T-helper 2 cell treated with Interferon-gamma antibody and Interleukin-4, amounts not matched to agents 100 ng/mL and 5 ng/mL, for 36 hours (primary cell): Measurements from ENCODE around the gene EFCAB11. TPM values are rescaled to one million over a fixed set of nuclear protein-coding genes. Genes with fewer than 3 reads are reported as not detected.
"Not testable (repeated sequence)": the region's sequence is repeated elsewhere in the genome, so short reads cannot be mapped to it uniquely, and the experiment has no call there.

Experiments
- intact Hi-C: fragments of 100-400 bp; cut with micrococcal nuclease; formaldehyde crosslinking; loops from one replicate; pipeline ENCODE4 v1.15.1; 2023
- total RNA-seq: library from RNA; stranded (reverse); gene quantifications from 2 replicates; pipeline ENCODE4 v1.2.3, GENCODE V29; 2022

Gene EFCAB11
- total RNA-seq, 1 donor from 2014 or later: 6.5 TPM

- intact Hi-C loops: loop anchor here (1.0 to 10.0 kb wide), 6 partner anchors 143 to 1250 kb away; partner anchors contain the start of gene FOXN3
These were observed 39.2 kb downstream of the EFCAB11 start for GRCh38 chr14:89915114-89915878.

- intact Hi-C loops: loop anchor here (10.0 kb wide), 1 partner anchor 1248 kb away; no protein-coding TSS in a partner anchor
These were observed 41.8 kb downstream of the EFCAB11 start for GRCh38 chr14:89912667-89913211.

GRCh38 chr14:89912221-89912620 lies 42.3 kb downstream of the EFCAB11 start:
- intact Hi-C loops: loop anchor here (10.0 kb wide), 1 partner anchor 1247 kb away; no protein-coding TSS in a partner anchor

- intact Hi-C loops: loop anchor here (10.0 kb wide), 1 partner anchor 1246 kb away; no protein-coding TSS in a partner anchor
These were observed 43.3 kb downstream of the EFCAB11 start for GRCh38 chr14:89911010-89911919.

- intact Hi-C loops: loop anchor here (10.0 kb wide), 1 partner anchor 1246 kb away; no protein-coding TSS in a partner anchor
These were observed 43.9 kb downstream of the EFCAB11 start for GRCh38 chr14:89910691-89911009.

- intact Hi-C loops: no loop called here
These were observed 44.9 kb downstream of the EFCAB11 start for GRCh38 chr14:89909586-89909985.

- intact Hi-C loops: no loop called here
These were observed 45.6 kb downstream of the EFCAB11 start for GRCh38 chr14:89908712-89909450.

- intact Hi-C loops: no loop called here
These were observed 46.9 kb downstream of the EFCAB11 start for GRCh38 chr14:89907655-89908054.

GRCh38 chr14:89906000-89906399 lies 48.5 kb downstream of the EFCAB11 start:
- intact Hi-C loops: no loop called here

- intact Hi-C loops: loop anchor here (5.0 kb wide), 1 partner anchor 876 kb away; no protein-coding TSS in a partner anchor
These were observed 51.1 kb downstream of the EFCAB11 start for GRCh38 chr14:89903340-89903952.

GRCh38 chr14:89902881-89903280 lies 51.6 kb downstream of the EFCAB11 start:
- intact Hi-C loops: loop anchor here (5.0 kb wide), 1 partner anchor 876 kb away; no protein-coding TSS in a partner anchor

- intact Hi-C loops: loop anchor here (5.0 kb wide), 1 partner anchor 874 kb away; no protein-coding TSS in a partner anchor
These were observed 53.7 kb downstream of the EFCAB11 start for GRCh38 chr14:89900802-89901201.

- intact Hi-C loops: loop anchor here (5.0 kb wide), 1 partner anchor 873 kb away; no protein-coding TSS in a partner anchor
These were observed 54.4 kb downstream of the EFCAB11 start for GRCh38 chr14:89899917-89900663.

- intact Hi-C loops: no loop called here
These were observed 55.2 kb downstream of the EFCAB11 start for GRCh38 chr14:89899291-89899690.

- intact Hi-C loops: not testable (repeated sequence)
These were observed 61.1 kb downstream of the EFCAB11 start for GRCh38 chr14:89893388-89893787.

- intact Hi-C loops: no loop called here
These were observed 61.6 kb downstream of the EFCAB11 start for GRCh38 chr14:89892953-89893352.

- intact Hi-C loops: not testable (repeated sequence)
These were observed 62.8 kb downstream of the EFCAB11 start for GRCh38 chr14:89891721-89892120.

GRCh38 chr14:89891055-89891454 lies 63.5 kb downstream of the EFCAB11 start:
- intact Hi-C loops: no loop called here

GRCh38 chr14:89890589-89890988 lies 63.9 kb downstream of the EFCAB11 start:
- intact Hi-C loops: no loop called here
